Measurements from ENCODE around the gene RANBP1. TPM values are rescaled to one million over a fixed set of nuclear protein-coding genes. Genes with fewer than 3 reads are reported as not detected.

The RANBP1 gene
- total RNA-seq, 1 donor from 2014 or later = 142 TPM

DNA sequence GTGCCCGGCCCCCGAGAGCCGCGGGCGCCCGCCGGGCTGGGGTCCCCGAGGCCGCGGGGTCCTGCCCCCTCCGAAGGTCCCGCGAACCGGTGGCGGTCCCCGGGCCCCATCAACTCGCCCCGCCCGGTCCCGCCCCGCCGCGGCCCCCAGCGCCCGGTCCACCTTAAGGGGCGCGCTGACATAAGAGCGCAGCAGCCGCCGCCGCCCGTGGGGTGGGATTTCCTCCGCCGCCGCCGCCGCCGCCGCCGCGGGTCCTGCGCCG lies 15.6 kb downstream of the RANBP1 start, which contains the start of gene ZDHHC8:
TSS of gene ZDHHC8 (plus strand) at position 208 of the 262 bp plus-strand sequence. CDS start 144 bp downstream, outside the sequence.
- DNase-seq (ENCODE audit: low spot score) = peak; percentile 22
- Mint-ChIP-seq H3K27ac (ENCODE audit: unreplicated experiment) (no peak within 1 kb of the TSS), H3K4me3 (ENCODE audit: unreplicated experiment) (peak within 1 kb of the TSS; percentile 89), H3K9me3 (ENCODE audit: unreplicated experiment) (no peaks in the 10 kb centered on the region), H3K36me3 (ENCODE audit: low read depth, unreplicated experiment) (peaks cover 9% of the 10 kb centered on the region), H3K27me3 (ENCODE audit: unreplicated experiment) (peaks cover 9% of the 10 kb centered on the region), H3K4me1 (ENCODE audit: unreplicated experiment) (no peaks in the 10 kb centered on the region)
- TF ChIP-seq, protein P1, sequence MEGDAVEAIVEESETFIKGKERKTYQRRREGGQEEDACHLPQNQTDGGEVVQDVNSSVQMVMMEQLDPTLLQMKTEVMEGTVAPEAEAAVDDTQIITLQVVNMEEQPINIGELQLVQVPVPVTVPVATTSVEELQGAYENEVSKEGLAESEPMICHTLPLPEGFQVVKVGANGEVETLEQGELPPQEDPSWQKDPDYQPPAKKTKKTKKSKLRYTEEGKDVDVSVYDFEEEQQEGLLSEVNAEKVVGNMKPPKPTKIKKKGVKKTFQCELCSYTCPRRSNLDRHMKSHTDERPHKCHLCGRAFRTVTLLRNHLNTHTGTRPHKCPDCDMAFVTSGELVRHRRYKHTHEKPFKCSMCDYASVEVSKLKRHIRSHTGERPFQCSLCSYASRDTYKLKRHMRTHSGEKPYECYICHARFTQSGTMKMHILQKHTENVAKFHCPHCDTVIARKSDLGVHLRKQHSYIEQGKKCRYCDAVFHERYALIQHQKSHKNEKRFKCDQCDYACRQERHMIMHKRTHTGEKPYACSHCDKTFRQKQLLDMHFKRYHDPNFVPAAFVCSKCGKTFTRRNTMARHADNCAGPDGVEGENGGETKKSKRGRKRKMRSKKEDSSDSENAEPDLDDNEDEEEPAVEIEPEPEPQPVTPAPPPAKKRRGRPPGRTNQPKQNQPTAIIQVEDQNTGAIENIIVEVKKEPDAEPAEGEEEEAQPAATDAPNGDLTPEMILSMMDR (IDR thresholded peaks at IDR 0.05; ENCODE audit: unreplicated experiment) = no peak

- no peak overlapping the region for H3K27ac Mint-ChIP-seq (ENCODE audit: unreplicated experiment)
- H3K4me1 Mint-ChIP-seq (ENCODE audit: unreplicated experiment) = no peaks in the 10 kb centered on the region
- TF ChIP-seq, protein P1 (IDR thresholded peaks at IDR 0.05; ENCODE audit: unreplicated experiment) = no peak
- DNase-seq (ENCODE audit: low spot score) = no peak
- H3K27me3 Mint-ChIP-seq (ENCODE audit: unreplicated experiment) = peaks cover 9% of the 10 kb centered on the region
- H3K36me3 Mint-ChIP-seq (ENCODE audit: low read depth, unreplicated experiment) = peaks cover 9% of the 10 kb centered on the region
- H3K9me3 Mint-ChIP-seq (ENCODE audit: unreplicated experiment) = no peaks in the 10 kb centered on the region
- H3K4me3 Mint-ChIP-seq (ENCODE audit: unreplicated experiment) = peak overlapping the region; percentile 89
These were observed 16.2 kb downstream of the RANBP1 start for GRCh38 chr22:20131859-20132685.

- no peaks in the 10 kb centered on the region for H3K4me1 Mint-ChIP-seq (ENCODE audit: unreplicated experiment)
- no peak for DNase-seq (ENCODE audit: low spot score)
- peak overlapping the region; percentile 89 for H3K4me3 Mint-ChIP-seq (ENCODE audit: unreplicated experiment)
- peaks cover 9% of the 10 kb centered on the region for H3K27me3 Mint-ChIP-seq (ENCODE audit: unreplicated experiment)
- H3K27ac Mint-ChIP-seq (ENCODE audit: unreplicated experiment) = no peak overlapping the region
- H3K36me3 Mint-ChIP-seq (ENCODE audit: low read depth, unreplicated experiment) = peaks cover 5% of the 10 kb centered on the region
- no peaks in the 10 kb centered on the region for H3K9me3 Mint-ChIP-seq (ENCODE audit: unreplicated experiment)
- TF ChIP-seq, protein P1 (IDR thresholded peaks at IDR 0.05; ENCODE audit: unreplicated experiment) = no peak
These were observed 16.9 kb downstream of the RANBP1 start for GRCh38 chr22:20132686-20133246.

- Mint-ChIP-seq H3K27me3 (ENCODE audit: unreplicated experiment) (peaks cover 9% of the 10 kb centered on the region), H3K4me3 (ENCODE audit: unreplicated experiment) (peak overlapping the region; percentile 62), H3K36me3 (ENCODE audit: low read depth, unreplicated experiment) (no peaks in the 10 kb centered on the region), H3K9me3 (ENCODE audit: unreplicated experiment) (no peaks in the 10 kb centered on the region), H3K4me1 (ENCODE audit: unreplicated experiment) (no peaks in the 10 kb centered on the region), H3K27ac (ENCODE audit: unreplicated experiment) (no peak overlapping the region)
- DNase-seq (ENCODE audit: low spot score) = no peak
- TF ChIP-seq, protein P1 (IDR thresholded peaks at IDR 0.05; ENCODE audit: unreplicated experiment) = no peak
These were observed 18.1 kb downstream of the RANBP1 start for GRCh38 chr22:20133930-20134549.

- no peak for DNase-seq (ENCODE audit: low spot score)
- Mint-ChIP-seq H3K27me3 (ENCODE audit: unreplicated experiment) (peaks cover 4% of the 10 kb centered on the region), H3K36me3 (ENCODE audit: low read depth, unreplicated experiment) (peaks cover 7% of the 10 kb centered on the region), H3K4me1 (ENCODE audit: unreplicated experiment) (peaks cover 7% of the 10 kb centered on the region), H3K27ac (ENCODE audit: unreplicated experiment) (no peak overlapping the region), H3K9me3 (ENCODE audit: unreplicated experiment) (no peaks in the 10 kb centered on the region), H3K4me3 (ENCODE audit: unreplicated experiment) (no peak overlapping the region)
- TF ChIP-seq, protein P1 (IDR thresholded peaks at IDR 0.05; ENCODE audit: unreplicated experiment) = no peak
These were observed 19.4 kb downstream of the RANBP1 start for GRCh38 chr22:20135265-20135664.

Measured in endothelial cell (in vitro differentiated cells).